GM12878 (cell line): ENCODE results near the gene MMP24. TPM values are rescaled to one million over a fixed set of nuclear protein-coding genes. Genes with fewer than 3 reads are reported as not detected.
"Not testable (repeated sequence)": the region's sequence is repeated elsewhere in the genome, so short reads cannot be mapped to it uniquely, and the experiment has no call there.

ENCODE experiments used
- ATAC-seq: fragments of 200-7000 bp; cut with Tn5 transposase; 3 replicates; pipeline ENCODE4 v1.9.1; 2020; ENCODE audit warnings: mild to moderate bottlenecking, moderate library complexity
- BruUV-seq: library from RNA; stranded (reverse); fragments of 400-500 nt; replicated peaks from 2 replicates; lab custom pipeline; 2021; lab: Mats Ljungman, UMichigan
- CTCF ChIA-PET: fragments of 300-600 bp; sonication (Branson Sonifier 250); formaldehyde crosslinking; extraction: SDS; loops from one replicate; lab custom pipeline; 2021; ENCODE audit warnings: inconsistent platforms; lab: Yijun Ruan, JAX
- POLR2A ChIA-PET: fragments of 350-600 bp; formaldehyde crosslinking; extraction: SDS; loops from one replicate; lab custom pipeline; 2021; ENCODE audit warnings: inconsistent platforms; lab: Charles Lee
- RAD21 ChIA-PET: fragments of 300-600 bp; sonication (Branson Sonifier 250); formaldehyde crosslinking; loops from one replicate; lab custom pipeline; 2023; ENCODE audit warnings: antibody characterized with exemption; ENCODE audit not compliant: unreplicated experiment; lab: Charles Lee
- SMC1A ChIA-PET: fragments of 300-600 bp; sonication (Branson Sonifier 250); formaldehyde crosslinking; loops from one replicate; lab custom pipeline; 2023; ENCODE audit not compliant: unreplicated experiment, uncharacterized antibody; lab: Charles Lee
- DNase-seq: peaks from one replicate; pipeline ENCODE4 v3.0.0-alpha.2; 2011; ENCODE audit warnings: low read depth, low spot score
- FAIRE-seq: peaks from 3 replicates; lab custom pipeline; 2011; peaks lifted over from hg19 to GRCh38; lab: Jason Lieb, UNC
- H2AFZ ChIP-seq: 2 replicates; pipeline ENCODE4 v1.6.0; 2011; ENCODE audit warnings: low read depth, low read length, control low read depth; ENCODE audit not compliant: control insufficient read depth
- H3K27ac ChIP-seq: 2 replicates; pipeline ENCODE4 v1.5.1; 2011; ENCODE audit warnings: control low read depth; ENCODE audit not compliant: control insufficient read depth, insufficient read depth
- H3K27me3 ChIP-seq, 2 experiments: replicated peaks in 1 of 2; 2 replicates each; pipeline versions ENCODE4 v1.6.0 to v1.6.1; 2011; ENCODE audit warnings: low read length in 1 of 2; ENCODE audit not compliant: control insufficient read depth in 2 of 2, insufficient read depth in 2 of 2
- H3K36me3 ChIP-seq, 2 experiments: 2 replicates each; pipeline ENCODE4 v1.5.1; 2011; ENCODE audit warnings: low read length in 1 of 2; ENCODE audit not compliant: control insufficient read depth in 2 of 2, insufficient read depth in 2 of 2
- H3K4me1 ChIP-seq: 2 replicates; pipeline ENCODE4 v1.6.1; 2011; ENCODE audit warnings: mild to moderate bottlenecking, low read length, moderate library complexity, mixed read lengths; ENCODE audit not compliant: control insufficient read depth, insufficient read depth
- H3K4me2 ChIP-seq: 2 replicates; pipeline ENCODE4 v1.6.0; 2011; ENCODE audit warnings: control low read depth; ENCODE audit not compliant: control insufficient read depth, insufficient read depth
- H3K4me3 ChIP-seq: fragments of 200-600 bp; sonication (generic); 2 replicates; pipeline ENCODE4 v1.5.1; 2016
- H3K79me2 ChIP-seq: 2 replicates; pipeline ENCODE4 v1.6.0; 2011; ENCODE audit warnings: low read length; ENCODE audit not compliant: control insufficient read depth, insufficient read depth
- H3K9ac ChIP-seq: 2 replicates; pipeline ENCODE4 v1.8.0; 2011; ENCODE audit warnings: low read length, control low read depth, mixed read lengths; ENCODE audit not compliant: control insufficient read depth, insufficient read depth
- H3K9me3 ChIP-seq: replicated peaks from 3 replicates; pipeline ENCODE4 v1.5.1; 2011; ENCODE audit warnings: mild to moderate bottlenecking, low read length; ENCODE audit not compliant: control insufficient read depth, insufficient read depth
- H4K20me1 ChIP-seq: 2 replicates; pipeline ENCODE4 v1.6.0; 2011; ENCODE audit not compliant: control insufficient read depth, insufficient read depth
- CREM ChIP-seq: IDR thresholded peaks from 2 replicates; pipeline ENCODE4 v1.6.1; 2014; ENCODE audit warnings: antibody characterized with exemption, low read depth
- KAT2A ChIP-seq: conservative IDR thresholded peaks from 2 replicates; pipeline ENCODE4 v1.6.1; 2011; ENCODE audit warnings: low read depth, low read length; ENCODE audit not compliant: control insufficient read depth
- NFYB ChIP-seq: IDR thresholded peaks from 2 replicates; pipeline ENCODE4 v1.6.1; 2011; ENCODE audit warnings: low read depth, mild to moderate bottlenecking, low read length, improper control_type of control experiment, moderate library complexity; ENCODE audit not compliant: insufficient read depth
- ZNF24 ChIP-seq: fragments of 450-650 bp; IDR thresholded peaks from 2 replicates; pipeline ENCODE4 v1.6.1; 2017; ENCODE audit warnings: antibody characterized with exemption, mild to moderate bottlenecking
- ZSCAN29 ChIP-seq: fragments of 450-650 bp; IDR thresholded peaks from 2 replicates; pipeline ENCODE4 v1.6.1; 2017; ENCODE audit warnings: mild to moderate bottlenecking, moderate library complexity
- WGBS: methylation state at CpG from one replicate; pipeline ENCODE4 v1.1.6; 2016; ENCODE audit warnings: low lambda C conversion rate; ENCODE audit not compliant: insufficient replicate concordance, insufficient coverage; ENCODE audit errors: missing lambda C conversion rate; 5-methylcytosine and 5-hydroxymethylcytosine counted together
- in situ Hi-C: fragments of 300-500 bp; cut with MboI; formaldehyde crosslinking; loops from 9 replicates; pipeline ENCODE4 v1.14.3; 2018; ENCODE audit warnings: mixed read lengths
- intact Hi-C: fragments of 100-400 bp; cut with micrococcal nuclease; formaldehyde crosslinking; loops from one replicate; pipeline ENCODE4 v1.14.2; 2022; ENCODE audit not compliant: unreplicated experiment
- polyA plus RNA-seq, 11 experiments: library from polyadenylated mRNA; depleted of rRNA in 4 of 11; unstranded in 6 of 11; stranded (reverse) in 5 of 11; fragments of >200 nt; fragmentation: Nextera tagmentation in 4 of 11; fragmentation: Illumina TruSeq in 1 of 11; extraction: Ambion mirVana in 4 of 11; extraction: Trizol in 1 of 11; gene quantifications; 1 replicate in 1 of 11; 2 replicates in 10 of 11; pipeline versions ENCODE4 v1.2.1 to v1.2.3, GENCODE V29; 2011 to 2016; ENCODE audit warnings: inconsistent platforms in 2 of 11, missing spikeins in 2 of 11, low read depth in 1 of 11
- total RNA-seq, 4 experiments: library from RNA; depleted of rRNA in 3 of 4; stranded (reverse); fragments of >200 nt in 3 of 4; fragmentation: Illumina TruSeq in 1 of 4; extraction: Trizol in 1 of 4; gene quantifications; 2 replicates each; pipeline versions ENCODE4 v1.2.1 to v1.2.3, GENCODE V29; 2013 to 2021

MMP24 gene
- total and polyA plus RNA-seq, 10 of the 15 experiments (the other 5 are each of a cell fraction or from before 2014, with no cell fraction given) = 0.01 to 0.11 (median 0.04) TPM; not detected in 5

- POLR2A ChIA-PET = interaction anchor here (0.5 kb wide), 1 partner anchor 15 kb away, joined by 9 read pairs; no protein-coding TSS in a partner anchor
- intact Hi-C loops = no loop called here
- H3K27me3 ChIP-seq = no peaks in the 10 kb centered on the region
- in situ Hi-C loops = no loop called here
- no peaks in the 10 kb centered on the region for H3K36me3 ChIP-seq
- TF ChIP-seq NFYB (no peak), ZNF24 (no peak), CREM (no peak), KAT2A (no peak), ZSCAN29 (no peak)
- H2AFZ ChIP-seq = no peak overlapping the region
- H3K79me2 ChIP-seq = no peaks in the 10 kb centered on the region
- no peak overlapping the region for H3K27ac ChIP-seq
- H3K4me3 ChIP-seq = no peak overlapping the region
- BruUV-seq = no TSS peak
- CTCF ChIA-PET = interaction anchor here (0.6 kb wide), 1 partner anchor 23 kb away, joined by 3 read pairs; no protein-coding TSS in a partner anchor
- SMC1A ChIA-PET = no interaction called here
- no peak overlapping the region for H3K9ac ChIP-seq
- RAD21 ChIA-PET = no interaction called here
- no peak overlapping the region for H3K4me2 ChIP-seq
- H4K20me1 ChIP-seq = no peaks in the 10 kb centered on the region
- DNase-seq (no peak), ATAC-seq (no peak), FAIRE-seq (no peak)
- no peaks in the 10 kb centered on the region for H3K9me3 ChIP-seq
- H3K4me1 ChIP-seq = no peaks in the 10 kb centered on the region
These were observed 44.8 kb upstream of the MMP24 start for GRCh38 chr20:35181731-35182130.

- RAD21 ChIA-PET, H3K4me1 ChIP-seq, H3K27ac ChIP-seq, H3K4me3 ChIP-seq, H3K36me3 ChIP-seq, H3K79me2 ChIP-seq, H3K9me3 ChIP-seq, H3K9ac ChIP-seq, intact Hi-C loops, BruUV-seq, H3K27me3 ChIP-seq, in situ Hi-C loops, ATAC-seq, DNase-seq, H4K20me1 ChIP-seq, FAIRE-seq, H3K4me2 ChIP-seq, H2AFZ ChIP-seq: not testable (repeated sequence)
- 53% methylated on average over 10 of the region's 10 CpGs for WGBS
- CTCF ChIA-PET = interaction anchor here (1.1 kb wide), 1 partner anchor 22 kb away, joined by 4 read pairs; no protein-coding TSS in a partner anchor
- SMC1A ChIA-PET = interaction anchor here (1.1 kb wide), 1 partner anchor 15 kb away, joined by 3 read pairs; no protein-coding TSS in a partner anchor
- POLR2A ChIA-PET = interaction anchor here (0.8 kb wide), 1 partner anchor 669 kb away, joined by 5 read pairs; no protein-coding TSS in a partner anchor
These were observed 39.7 kb upstream of the MMP24 start for GRCh38 chr20:35186691-35187289.
